HEK293 (cell line): Measurements from ENCODE around the gene SOX18.

ENCODE experiments used
- AEBP2 ChIP-seq: fragments of 450-650 bp; formaldehyde crosslinking; IDR thresholded peaks from 2 replicates; pipeline ENCODE4 v1.5.1; 2016; ENCODE audit warnings: missing biosample characterization, missing genetic modification characterization, borderline replicate concordance
- IKZF3 ChIP-seq: fragments of 450-650 bp; IDR thresholded peaks from 2 replicates; pipeline ENCODE4 v1.5.0; 2018; ENCODE audit warnings: missing biosample characterization, mild to moderate bottlenecking, missing genetic modification characterization, moderate library complexity
- MYNN ChIP-seq: fragments of 450-650 bp; formaldehyde crosslinking; IDR thresholded peaks from 2 replicates; pipeline ENCODE4 v1.5.1; 2016; ENCODE audit warnings: missing biosample characterization, missing genetic modification characterization, borderline replicate concordance
- PRDM6 ChIP-seq: fragments of 450-650 bp; formaldehyde crosslinking; IDR thresholded peaks from 2 replicates; pipeline ENCODE4 v1.5.1; 2017; ENCODE audit warnings: missing biosample characterization, missing genetic modification characterization
- TRIM28 ChIP-seq: IDR thresholded peaks from 2 replicates; pipeline ENCODE4 v1.6.1; 2011; ENCODE audit warnings: low read length, control low read depth, borderline replicate concordance
- WT1 ChIP-seq: fragments of 450-650 bp; formaldehyde crosslinking; IDR thresholded peaks from 2 replicates; pipeline ENCODE4 v1.5.1; 2016; ENCODE audit warnings: missing biosample characterization, missing genetic modification characterization
- ZBTB44 ChIP-seq: fragments of 450-650 bp; IDR thresholded peaks from 2 replicates; pipeline ENCODE4 v1.5.1; 2018; ENCODE audit warnings: missing biosample characterization, mild to moderate bottlenecking, missing genetic modification characterization
- ZNF10 ChIP-seq: fragments of 450-650 bp; formaldehyde crosslinking; IDR thresholded peaks from 2 replicates; pipeline ENCODE4 v1.5.1; 2017; ENCODE audit warnings: missing biosample characterization, missing genetic modification characterization
- ZNF121 ChIP-seq: fragments of 450-650 bp; formaldehyde crosslinking; IDR thresholded peaks from 2 replicates; pipeline ENCODE4 v1.5.1; 2016; ENCODE audit warnings: missing biosample characterization, missing genetic modification characterization
- ZNF16 ChIP-seq: fragments of 450-650 bp; formaldehyde crosslinking; IDR thresholded peaks from 2 replicates; pipeline ENCODE4 v1.5.1; 2016; ENCODE audit warnings: low read depth, missing biosample characterization, missing genetic modification characterization
- ZNF169 ChIP-seq: fragments of 450-650 bp; formaldehyde crosslinking; IDR thresholded peaks from 2 replicates; pipeline ENCODE4 v1.5.1; 2016; ENCODE audit warnings: missing biosample characterization, missing genetic modification characterization
- ZNF24 ChIP-seq: fragments of 450-650 bp; formaldehyde crosslinking; IDR thresholded peaks from 2 replicates; pipeline ENCODE4 v1.5.1; 2016; ENCODE audit warnings: missing biosample characterization, missing genetic modification characterization
- ZNF280C ChIP-seq: fragments of 450-650 bp; formaldehyde crosslinking; IDR thresholded peaks from 2 replicates; pipeline ENCODE4 v1.5.1; 2016; ENCODE audit warnings: missing biosample characterization, missing genetic modification characterization
- ZNF280D ChIP-seq: fragments of 450-650 bp; formaldehyde crosslinking; IDR thresholded peaks from 2 replicates; pipeline ENCODE4 v1.5.1; 2016; ENCODE audit warnings: missing biosample characterization, missing genetic modification characterization
- ZNF311 ChIP-seq: fragments of 450-650 bp; formaldehyde crosslinking; IDR thresholded peaks from 2 replicates; pipeline ENCODE4 v1.5.1; 2017; ENCODE audit warnings: missing biosample characterization, missing genetic modification characterization, borderline replicate concordance
- ZNF366 ChIP-seq: fragments of 450-650 bp; formaldehyde crosslinking; conservative IDR thresholded peaks from 2 replicates; pipeline ENCODE4 v1.5.1; 2016; ENCODE audit warnings: missing biosample characterization, missing genetic modification characterization
- ZNF37A ChIP-seq: fragments of 450-650 bp; IDR thresholded peaks from 2 replicates; pipeline ENCODE4 v1.5.1; 2018; ENCODE audit warnings: missing biosample characterization, missing genetic modification characterization
- ZNF423 ChIP-seq: fragments of 450-650 bp; formaldehyde crosslinking; IDR thresholded peaks from 2 replicates; pipeline ENCODE4 v1.5.1; 2016; ENCODE audit warnings: missing biosample characterization, missing genetic modification characterization
- ZNF426 ChIP-seq: fragments of 450-650 bp; formaldehyde crosslinking; IDR thresholded peaks from 2 replicates; pipeline ENCODE4 v1.5.1; 2017; ENCODE audit warnings: missing biosample characterization, missing genetic modification characterization, mild to moderate bottlenecking, inconsistent platforms, moderate library complexity
- ZNF513 ChIP-seq: fragments of 450-650 bp; IDR thresholded peaks from 2 replicates; pipeline ENCODE4 v1.5.1; 2018; ENCODE audit warnings: missing biosample characterization, missing genetic modification characterization
- ZNF529 ChIP-seq: fragments of 450-650 bp; formaldehyde crosslinking; IDR thresholded peaks from 2 replicates; pipeline ENCODE4 v1.5.1; 2017; ENCODE audit warnings: missing genetic modification characterization, missing biosample characterization; ENCODE audit not compliant: insufficient replicate concordance
- ZNF623 ChIP-seq: fragments of 450-650 bp; formaldehyde crosslinking; IDR thresholded peaks from 2 replicates; pipeline ENCODE4 v1.5.1; 2016; ENCODE audit warnings: missing biosample characterization, missing genetic modification characterization
- ZNF639 ChIP-seq: fragments of 450-650 bp; formaldehyde crosslinking; IDR thresholded peaks from 2 replicates; pipeline ENCODE4 v1.5.1; 2016; ENCODE audit warnings: missing biosample characterization, missing genetic modification characterization
- ZNF707 ChIP-seq: fragments of 450-650 bp; formaldehyde crosslinking; IDR thresholded peaks from 2 replicates; pipeline ENCODE4 v1.5.1; 2016; ENCODE audit warnings: missing biosample characterization, missing genetic modification characterization
- ZNF768 ChIP-seq: fragments of 450-650 bp; formaldehyde crosslinking; IDR thresholded peaks from 2 replicates; pipeline ENCODE4 v1.5.1; 2018; ENCODE audit warnings: missing biosample characterization, mild to moderate bottlenecking, missing genetic modification characterization
- ZNF777 ChIP-seq: fragments of 450-650 bp; formaldehyde crosslinking; IDR thresholded peaks from 2 replicates; pipeline ENCODE4 v1.5.1; 2017; ENCODE audit warnings: missing biosample characterization, missing genetic modification characterization, borderline replicate concordance
- ZXDB ChIP-seq: fragments of 450-650 bp; formaldehyde crosslinking; IDR thresholded peaks from 2 replicates; pipeline ENCODE4 v1.5.1; 2016; ENCODE audit warnings: missing biosample characterization, missing genetic modification characterization

Gene SOX18

GRCh38 chr20:64055893-64056638 is 6.6 kb upstream of the SOX18 start (continued):
- TF ChIP-seq ZNF639 (no peak), ZNF24 (tag by site-specific recombination) (no peak), IKZF3 (tag by site-specific recombination) (0 out of 2 replicates have a peak, but pooled peaks have one; percentile 28), ZNF777 (tag by site-specific recombination) (no peak), ZNF366 (tag by site-specific recombination) (no peak), AEBP2 (tag by site-specific recombination) (no peak), PRDM6 (tag by site-specific recombination) (no peak), WT1 (tag by site-specific recombination) (peak; percentile 23; the same call in 1 of the 2 replicates), ZNF121 (tag by site-specific recombination) (peak; percentile 75), ZNF280C (no peak), MYNN (tag by site-specific recombination) (no peak), ZNF707 (tag by site-specific recombination) (no peak), ZNF768 (no peak), ZNF10 (tag by site-specific recombination) (no peak), ZNF623 (tag by site-specific recombination) (no peak), ZNF426 (tag by site-specific recombination) (no peak), ZNF280D (no peak), TRIM28 (no peak), ZNF513 (tag by site-specific recombination) (no peak), ZNF16 (tag by site-specific recombination) (no peak), ZNF529 (tag by site-specific recombination) (no peak), ZNF311 (tag by site-specific recombination) (no peak), ZNF423 (tag by site-specific recombination) (peak; percentile 70; the same call in 1 of the 2 replicates), ZBTB44 (tag by site-specific recombination) (no peak), ZNF37A (no peak), ZNF169 (tag by site-specific recombination) (no peak), ZXDB (tag by site-specific recombination) (no peak)
